ENCODE data around the gene APOL4.
"Not testable (repeated sequence)": the region's sequence is repeated elsewhere in the genome, so short reads cannot be mapped to it uniquely, and the experiment has no call there.

The APOL4 gene

GRCh38 chr22:36180928-36181327 is 20.7 kb downstream of the APOL4 start:
- DNase-seq = no peak

GRCh38 chr22:36180038-36180880 is 21.4 kb downstream of the APOL4 start:
- DNase-seq = peak; percentile 80

GRCh38 chr22:36177160-36177559 is 24.4 kb downstream of the APOL4 start:
- DNase-seq = no peak

GRCh38 chr22:36175892-36176291 is 25.7 kb downstream of the APOL4 start:
- DNase-seq = no peak

- DNase-seq = no peak
Measured at GRCh38 chr22:36171941-36172340, 29.7 kb downstream of the APOL4 start.

GRCh38 chr22:36166518-36167220 is 34.9 kb downstream of the APOL4 start:
- DNase-seq = no peak

- no peak for DNase-seq
Measured at GRCh38 chr22:36166086-36166485, 35.5 kb downstream of the APOL4 start.

- no peak for DNase-seq
Measured at GRCh38 chr22:36165141-36165540, 36.5 kb downstream of the APOL4 start.

GRCh38 chr22:36164621-36165020 is 37.0 kb downstream of the APOL4 start:
- no peak for DNase-seq

- no peak for DNase-seq
Measured at GRCh38 chr22:36163497-36163896, 38.1 kb downstream of the APOL4 start.

GRCh38 chr22:36162127-36163034 is 39.2 kb downstream of the APOL4 start:
- peak; percentile 31 for DNase-seq

GRCh38 chr22:36161793-36162126 is 39.8 kb downstream of the APOL4 start:
- DNase-seq = not testable (repeated sequence)

GRCh38 chr22:36160499-36160942 is 41.1 kb downstream of the APOL4 start, which contains the start of gene APOL3:
Gene APOL3, minus strand, starts transcription at chr22:36160755. Its CDS starts 11,700 bp downstream, at chr22:36149055.
- peak; percentile 22 for DNase-seq

- peak; percentile 54 for DNase-seq
Measured at GRCh38 chr22:36156515-36157419, 44.8 kb downstream of the APOL4 start.

GRCh38 chr22:36156119-36156514 is 45.5 kb downstream of the APOL4 start:
- no peak for DNase-seq

- DNase-seq = no peak
Measured at GRCh38 chr22:36155702-36156101, 45.9 kb downstream of the APOL4 start.

GRCh38 chr22:36154423-36154945 is 47.1 kb downstream of the APOL4 start:
- no peak for DNase-seq

GRCh38 chr22:36153501-36154422 is 47.8 kb downstream of the APOL4 start:
- DNase-seq = no peak

GRCh38 chr22:36152821-36153220 is 48.8 kb downstream of the APOL4 start:
- not testable (repeated sequence) for DNase-seq

GRCh38 chr22:36152088-36152487 is 49.5 kb downstream of the APOL4 start:
- DNase-seq = no peak

Measured in effector CD8-positive, alpha-beta T cell (primary cell).